ENCODE measurements around the gene MGMT. TPM values are rescaled to one million over a fixed set of nuclear protein-coding genes. Genes with fewer than 3 reads are reported as not detected.
A peak's percentile ranks its signal among the peaks of the same experiment; 100 is the strongest.

Gene MGMT
- total and polyA plus RNA-seq, 2 donors from 2014 or later = 25.9 to 70.0 TPM

DNA sequence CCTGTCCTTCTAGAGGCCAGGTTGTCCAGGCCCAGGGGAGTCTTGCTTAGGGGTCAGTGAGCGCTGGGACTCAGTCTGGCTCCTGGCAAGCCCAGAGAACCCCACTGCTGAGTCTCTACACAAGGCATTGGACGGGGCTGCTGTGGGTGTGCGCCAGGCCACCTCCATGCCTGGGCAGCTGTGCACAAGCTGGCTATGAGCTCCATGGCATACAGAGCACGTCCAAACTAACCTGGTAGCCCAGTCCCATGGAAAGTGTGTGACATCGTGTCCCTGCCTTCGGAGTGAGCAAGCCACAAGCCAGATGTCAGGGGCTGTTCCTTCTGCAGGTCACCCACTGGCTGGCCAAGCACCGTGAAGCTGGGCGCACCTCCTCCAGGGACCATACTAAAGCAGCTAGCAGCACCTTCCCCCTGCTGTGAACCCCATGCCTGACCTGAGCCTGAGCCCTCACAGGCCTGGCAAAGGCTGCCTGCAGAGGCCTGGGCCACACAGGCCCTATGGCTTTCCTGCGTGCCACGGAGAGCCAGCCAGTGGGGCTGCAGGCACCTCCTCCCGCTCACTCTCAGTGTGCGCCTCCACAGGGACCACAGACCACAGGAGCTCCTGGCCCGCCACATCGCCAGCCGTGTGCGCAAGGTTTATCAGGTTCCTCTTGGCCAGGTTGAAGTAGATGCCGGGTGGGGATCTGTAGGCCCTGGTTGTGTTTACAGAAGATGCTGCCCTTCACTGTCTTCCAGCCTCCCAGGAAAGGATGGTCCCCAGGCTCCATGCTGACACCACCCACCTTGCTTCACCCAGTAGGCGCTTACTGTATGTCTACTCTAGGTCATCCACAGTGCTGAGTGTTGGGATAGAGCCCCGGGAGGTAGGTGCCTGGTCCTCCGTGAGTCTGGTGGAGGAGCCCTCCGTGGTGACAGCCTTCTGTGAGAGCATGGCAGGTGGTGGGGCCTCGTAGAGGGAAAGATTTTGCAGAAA, 277.4 kb downstream of the MGMT start:
- Histone ChIP-seq H3K27me3 (ENCODE audit: control insufficient read depth, insufficient read depth, low read length) (no peaks in the 10 kb centered on the region), H3K9ac (ENCODE audit: low read length in 3 of 3) (no peak overlapping the region), H3K9me3 (ENCODE audit: control insufficient read depth in 2 of 3, insufficient read depth in 1 of 3, low read length in 3 of 3) (peaks cover 0 to 18% (median 10%) of the 10 kb centered on the region in 3 donors), H3K27ac (ENCODE audit: low read depth in 2 of 2, low read length in 2 of 2) (no peak overlapping the region), H3K4me1 (ENCODE audit: control insufficient read depth in 2 of 3, insufficient read depth in 2 of 3, low read depth in 1 of 3, low read length in 3 of 3) (no peaks in the 10 kb centered on the region), H3K36me3 (ENCODE audit: control insufficient read depth in 2 of 3, insufficient read depth in 3 of 3, low read length in 3 of 3) (no peaks in the 10 kb centered on the region), H3K4me3 (ENCODE audit: low read length in 3 of 3) (no peak overlapping the region)
- intact Hi-C loops (cut with DNase I) = no loop called here
- no peak for FAIRE-seq
- TF ChIP-seq, protein P1, sequence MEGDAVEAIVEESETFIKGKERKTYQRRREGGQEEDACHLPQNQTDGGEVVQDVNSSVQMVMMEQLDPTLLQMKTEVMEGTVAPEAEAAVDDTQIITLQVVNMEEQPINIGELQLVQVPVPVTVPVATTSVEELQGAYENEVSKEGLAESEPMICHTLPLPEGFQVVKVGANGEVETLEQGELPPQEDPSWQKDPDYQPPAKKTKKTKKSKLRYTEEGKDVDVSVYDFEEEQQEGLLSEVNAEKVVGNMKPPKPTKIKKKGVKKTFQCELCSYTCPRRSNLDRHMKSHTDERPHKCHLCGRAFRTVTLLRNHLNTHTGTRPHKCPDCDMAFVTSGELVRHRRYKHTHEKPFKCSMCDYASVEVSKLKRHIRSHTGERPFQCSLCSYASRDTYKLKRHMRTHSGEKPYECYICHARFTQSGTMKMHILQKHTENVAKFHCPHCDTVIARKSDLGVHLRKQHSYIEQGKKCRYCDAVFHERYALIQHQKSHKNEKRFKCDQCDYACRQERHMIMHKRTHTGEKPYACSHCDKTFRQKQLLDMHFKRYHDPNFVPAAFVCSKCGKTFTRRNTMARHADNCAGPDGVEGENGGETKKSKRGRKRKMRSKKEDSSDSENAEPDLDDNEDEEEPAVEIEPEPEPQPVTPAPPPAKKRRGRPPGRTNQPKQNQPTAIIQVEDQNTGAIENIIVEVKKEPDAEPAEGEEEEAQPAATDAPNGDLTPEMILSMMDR (IDR thresholded peaks at IDR 0.05; ENCODE audit: borderline replicate concordance, extremely low read depth, insufficient read depth) = no peak
- peak in 2 of 5 donors; percentile 6 to 44 for DNase-seq

DNA sequence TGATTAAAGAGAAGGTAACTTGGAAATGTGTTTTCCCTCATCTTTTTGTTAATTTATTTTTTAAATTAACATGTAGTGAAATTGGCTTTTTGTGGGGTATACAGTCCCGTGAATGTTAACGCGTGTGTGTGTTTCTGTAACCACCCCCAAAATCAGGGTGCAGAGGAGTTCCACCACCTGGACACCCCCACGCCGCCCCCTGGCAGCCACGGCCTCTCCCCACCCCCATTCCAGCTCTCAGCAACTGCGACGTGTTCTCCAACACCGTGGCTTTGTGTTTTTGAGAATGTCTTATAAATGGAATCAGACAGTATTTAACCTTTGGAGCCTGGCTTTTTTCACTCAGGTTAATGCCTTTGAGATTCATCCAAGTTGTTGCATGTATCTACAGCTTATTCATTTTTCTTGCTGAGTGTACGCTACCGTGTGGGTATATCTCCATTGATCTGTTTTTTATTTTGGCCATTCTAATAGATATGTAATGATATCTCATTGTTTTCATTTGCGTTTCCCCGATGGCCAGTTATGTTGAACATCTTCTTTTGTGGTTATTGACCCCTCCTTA, 278.2 kb downstream of the MGMT start:
- Histone ChIP-seq H3K27ac (ENCODE audit: low read depth in 2 of 2, low read length in 2 of 2) (no peak overlapping the region), H3K9ac (ENCODE audit: low read length in 3 of 3) (no peak overlapping the region), H3K27me3 (ENCODE audit: control insufficient read depth, insufficient read depth, low read length) (no peaks in the 10 kb centered on the region), H3K9me3 (ENCODE audit: control insufficient read depth in 2 of 3, insufficient read depth in 1 of 3, low read length in 3 of 3) (peaks cover 0 to 24% (median 10%) of the 10 kb centered on the region in 3 donors), H3K4me3 (ENCODE audit: low read length in 3 of 3) (no peak overlapping the region), H3K36me3 (ENCODE audit: control insufficient read depth in 2 of 3, insufficient read depth in 3 of 3, low read length in 3 of 3) (no peaks in the 10 kb centered on the region), H3K4me1 (ENCODE audit: control insufficient read depth in 2 of 3, insufficient read depth in 2 of 3, low read depth in 1 of 3, low read length in 3 of 3) (no peaks in the 10 kb centered on the region)
- TF ChIP-seq, protein P1 (IDR thresholded peaks at IDR 0.05; ENCODE audit: borderline replicate concordance, extremely low read depth, insufficient read depth) = no peak
- FAIRE-seq (no peak), DNase-seq (no peak)
- intact Hi-C loops (cut with DNase I) = no loop called here

DNA sequence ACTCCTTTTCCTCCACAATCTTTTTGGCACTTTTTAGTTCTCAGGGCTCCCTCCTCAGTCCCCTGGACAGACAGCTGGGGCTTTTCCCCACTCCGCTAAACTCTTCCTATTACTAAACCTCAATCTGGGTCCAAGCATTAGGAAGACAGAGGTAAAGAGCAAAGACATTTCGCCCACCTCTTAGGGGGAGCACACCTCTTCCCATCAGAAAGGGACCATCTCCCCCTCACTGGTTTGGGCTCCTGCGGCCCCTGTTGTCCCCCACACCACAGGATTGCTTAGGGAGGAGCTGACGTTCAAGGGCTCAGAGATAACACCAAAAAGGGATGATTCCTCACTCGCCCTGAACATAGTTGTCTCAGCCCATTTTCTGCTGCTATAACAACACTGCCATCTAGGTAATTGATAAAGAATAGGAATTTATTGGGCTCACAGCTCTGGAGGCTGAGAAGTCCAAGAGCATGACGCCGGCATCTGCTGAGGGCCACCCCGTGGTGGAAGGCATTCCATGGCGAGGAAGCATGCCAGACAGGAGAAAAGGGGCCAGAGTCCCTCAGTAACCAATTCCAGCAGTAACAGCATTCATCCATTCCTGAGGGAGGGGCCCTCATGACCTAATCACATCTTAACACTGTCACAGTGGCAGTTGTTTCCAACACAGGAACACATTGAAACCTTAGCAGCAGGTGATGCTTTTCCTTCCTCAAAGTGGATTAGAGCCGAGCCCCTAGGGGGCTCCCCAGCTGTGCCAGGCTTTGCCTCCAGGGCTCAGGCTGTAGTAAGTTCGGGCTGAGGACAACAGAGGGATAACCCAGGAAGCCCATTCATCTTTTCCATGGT, 287.4 kb downstream of the MGMT start:
- H3K9ac ChIP-seq (ENCODE audit: low read length in 3 of 3) = no peak overlapping the region
- DNase-seq (peak in 1 of 5 donors; percentile 2), FAIRE-seq (no peak)
- H3K4me1 ChIP-seq (ENCODE audit: control insufficient read depth in 2 of 3, insufficient read depth in 2 of 3, low read depth in 1 of 3, low read length in 3 of 3) = peaks cover 0 to 3% (median 0%) of the 10 kb centered on the region in 3 donors
- H3K36me3 ChIP-seq (ENCODE audit: control insufficient read depth in 2 of 3, insufficient read depth in 3 of 3, low read length in 3 of 3) = no peaks in the 10 kb centered on the region
- TF ChIP-seq, protein P1 (IDR thresholded peaks at IDR 0.05; ENCODE audit: borderline replicate concordance, extremely low read depth, insufficient read depth) = no peak
- intact Hi-C loops (cut with DNase I) = no loop called here
- H3K9me3 ChIP-seq (ENCODE audit: control insufficient read depth in 2 of 3, insufficient read depth in 1 of 3, low read length in 3 of 3) = peaks cover 0 to 29% (median 0%) of the 10 kb centered on the region in 3 donors
- H3K27ac ChIP-seq (ENCODE audit: low read depth in 2 of 2, low read length in 2 of 2) = no peak overlapping the region
- no peaks in the 10 kb centered on the region for H3K27me3 ChIP-seq (ENCODE audit: control insufficient read depth, insufficient read depth, low read length)
- H3K4me3 ChIP-seq (ENCODE audit: low read length in 3 of 3) = no peak overlapping the region
